CD14-positive monocyte (primary cell): ENCODE measurements around the gene SLC36A3. TPM values are rescaled to one million over a fixed set of nuclear protein-coding genes. Genes with fewer than 3 reads are reported as not detected.

Experiments used
- DNase-seq, 3 donors: peaks; one replicate each; pipeline ENCODE4 v3.0.0-alpha.2; 2011 to 2022
- H2AFZ ChIP-seq: 2 replicates; pipeline ENCODE4 v1.6.0; 2012; ENCODE audit warnings: mild to moderate bottlenecking, low read depth, low read length, inconsistent platforms; ENCODE audit not compliant: insufficient read depth, poor library complexity, severe bottlenecking
- H3K27ac ChIP-seq, 2 donors: 1 replicate in 1 of 2; 2 replicates in 1 of 2; pipeline ENCODE4 v1.5.1; 2012 to 2013; ENCODE audit warnings: low read length in 2 of 2, control low read depth in 1 of 2, inconsistent platforms in 1 of 2, low read depth in 1 of 2, mild to moderate bottlenecking in 1 of 2
- H3K27me3 ChIP-seq, 2 donors: one replicate each; pipeline versions ENCODE4 v1.6.0 to v1.6.1; 2011 to 2013; ENCODE audit warnings: low read length in 2 of 2; ENCODE audit not compliant: control insufficient read depth in 2 of 2, insufficient read depth in 2 of 2
- H3K36me3 ChIP-seq, 2 donors: replicated peaks in 1 of 2; 1 replicate in 1 of 2; 2 replicates in 1 of 2; pipeline versions ENCODE4 v1.5.1 to v1.6.1; 2012 to 2013; ENCODE audit warnings: low read length in 2 of 2, control low read depth in 1 of 2, inconsistent platforms in 1 of 2, mild to moderate bottlenecking in 1 of 2; ENCODE audit not compliant: insufficient read depth in 2 of 2, control insufficient read depth in 1 of 2
- H3K4me1 ChIP-seq, 2 donors: 1 replicate in 1 of 2; 2 replicates in 1 of 2; pipeline versions ENCODE4 v1.5.1 to v1.6.1; 2012 to 2013; ENCODE audit warnings: low read length in 2 of 2, control low read depth in 1 of 2, inconsistent platforms in 1 of 2, mild to moderate bottlenecking in 1 of 2, moderate library complexity in 1 of 2; ENCODE audit not compliant: insufficient read depth in 2 of 2, control insufficient read depth in 1 of 2
- H3K4me2 ChIP-seq: replicated peaks from 2 replicates; pipeline ENCODE3; 2012; ENCODE audit warnings: low read length, moderate library complexity, mild to moderate bottlenecking; ENCODE audit not compliant: poor library complexity, severe bottlenecking; ENCODE audit errors: extremely low read depth
- H3K4me3 ChIP-seq, 3 experiments: fragments of 200-600 bp in 1 of 3; sonication (generic) in 1 of 3; replicated peaks in 1 of 3; 1 replicate in 2 of 3; 2 replicates in 1 of 3; pipeline ENCODE4 v1.5.1; 2011 to 2013; ENCODE audit warnings: low read length in 3 of 3, mild to moderate bottlenecking in 3 of 3, control low read depth in 2 of 3, low read depth in 2 of 3, inconsistent platforms in 1 of 3, moderate library complexity in 1 of 3
- H3K79me2 ChIP-seq: 2 replicates; pipeline ENCODE4 v1.6.0; 2012; ENCODE audit warnings: mild to moderate bottlenecking, control low read depth, inconsistent platforms, low read length, moderate library complexity; ENCODE audit not compliant: insufficient read depth
- H3K9ac ChIP-seq: 2 replicates; pipeline ENCODE4 v1.6.0; 2017; ENCODE audit warnings: low read length, mild to moderate bottlenecking; ENCODE audit not compliant: insufficient read depth, poor library complexity, severe bottlenecking
- H3K9me3 ChIP-seq, 2 donors: replicated peaks in 1 of 2; 1 replicate in 1 of 2; 2 replicates in 1 of 2; pipeline versions ENCODE4 v1.5.1 to v1.6.1; 2012 to 2013; ENCODE audit warnings: low read length in 2 of 2, control low read depth in 1 of 2; ENCODE audit not compliant: control insufficient read depth in 1 of 2, insufficient read depth in 1 of 2
- H4K20me1 ChIP-seq: 2 replicates; pipeline ENCODE4 v1.6.0; 2012; ENCODE audit warnings: mild to moderate bottlenecking, low read length, control low read depth, moderate library complexity; ENCODE audit not compliant: insufficient read depth
- H3K27ac Mint-ChIP-seq, 7 donors: one replicate each; pipeline ENCODE4 v1.8.0; 2020; ENCODE audit warnings: mild to moderate bottlenecking in 7 of 7, mixed read lengths in 7 of 7, moderate library complexity in 6 of 7, inconsistent platforms in 2 of 7
- H3K27me3 Mint-ChIP-seq, 3 donors: one replicate each; pipeline ENCODE4 v1.8.0; 2021 to 2022; ENCODE audit warnings: low read depth in 3 of 3, mild to moderate bottlenecking in 3 of 3, mixed read lengths in 3 of 3, moderate library complexity in 3 of 3, inconsistent platforms in 1 of 3
- H3K36me3 Mint-ChIP-seq, 2 donors: one replicate each; pipeline ENCODE4 v1.8.0; 2020; ENCODE audit warnings: mixed read lengths in 2 of 2, inconsistent platforms in 1 of 2, mild to moderate bottlenecking in 1 of 2
- H3K4me1 Mint-ChIP-seq: one replicate; pipeline ENCODE4 v1.8.0; 2020; ENCODE audit warnings: mild to moderate bottlenecking, mixed read lengths
- H3K4me3 Mint-ChIP-seq, 2 donors: one replicate each; pipeline ENCODE4 v1.8.0; 2020; ENCODE audit warnings: mild to moderate bottlenecking in 2 of 2, mixed read lengths in 2 of 2, moderate library complexity in 1 of 2
- H3K9me3 Mint-ChIP-seq, 7 donors: one replicate each; pipeline ENCODE4 v1.8.0; 2020 to 2022; ENCODE audit warnings: mixed read lengths in 7 of 7, mild to moderate bottlenecking in 6 of 7, moderate library complexity in 6 of 7, inconsistent platforms in 2 of 7
- WGBS: methylation state at CpG from one replicate; pipeline ENCODE4 v1.1.5; 2013; ENCODE audit warnings: missing lambda C conversion rate; ENCODE audit not compliant: insufficient coverage; 5-methylcytosine and 5-hydroxymethylcytosine counted together
- intact Hi-C, 2 donors: fragments of 100-400 bp; cut with micrococcal nuclease; formaldehyde crosslinking; loops; one replicate each; pipeline versions ENCODE4 v1.15.0 to v1.15.1; 2023
- polyA plus RNA-seq, 3 donors: library from polyadenylated mRNA; depleted of rRNA in 1 of 3; unstranded in 2 of 3; stranded (reverse) in 1 of 3; fragments of 300-500 nt in 2 of 3; fragments of >200 nt in 1 of 3; fragmentation: Illumina TruSeq in 2 of 3; gene quantifications; 1 replicate in 2 of 3; 2 replicates in 1 of 3; pipeline ENCODE4 v1.2.3, GENCODE V29; 2012 to 2021
- TF ChIP-seq, protein P1 (sequence below): fragments of 200-600 bp; IDR thresholded peaks from one replicate; pipeline ENCODE4 v1.8.0; 2022; ENCODE audit warnings: antibody characterized with exemption, mild to moderate bottlenecking

The SLC36A3 gene
- polyA plus RNA-seq, 3 donors: not detected

DNA sequence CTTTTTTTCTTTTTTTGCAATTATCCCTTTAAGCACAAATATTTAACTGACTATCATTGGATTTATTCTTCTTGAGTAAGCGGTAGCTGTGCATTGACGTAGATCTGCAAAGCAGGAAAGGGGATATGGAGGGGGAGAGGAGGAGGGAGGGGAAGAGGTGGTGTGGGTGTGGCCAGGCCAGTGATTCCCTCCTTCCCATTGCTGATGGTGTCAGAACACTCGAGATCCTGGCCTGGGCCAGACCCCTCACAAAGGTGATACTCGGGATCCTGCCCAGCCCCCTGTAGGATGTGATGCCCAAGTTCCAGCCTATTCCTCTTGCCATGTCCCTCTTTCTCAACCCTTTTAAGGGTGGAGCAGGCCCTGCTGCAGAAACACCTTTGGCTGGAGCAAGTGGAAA lies 9.9 kb downstream of the SLC36A3 start:
- no peak overlapping the region for H2AFZ ChIP-seq
- H3K4me1 Mint-ChIP-seq: peaks cover 23% of the 10 kb centered on the region
- WGBS: 60% methylated on average over 2 of the region's 4 CpGs
- H4K20me1 ChIP-seq: no peaks in the 10 kb centered on the region
- no peaks in the 10 kb centered on the region for H3K27me3 ChIP-seq
- no peak overlapping the region for H3K27ac Mint-ChIP-seq
- H3K27ac ChIP-seq: no peak overlapping the region
- peaks cover 10 to 12% of the 10 kb centered on the region in 2 donors for H3K9me3 ChIP-seq
- H3K79me2 ChIP-seq: no peaks in the 10 kb centered on the region
- intact Hi-C loops: no loop called here
- H3K36me3 ChIP-seq: no peaks in the 10 kb centered on the region
- H3K9me3 Mint-ChIP-seq: peaks cover 4 to 16% (median 11%) of the 10 kb centered on the region in 7 donors
- DNase-seq: no peak
- TF ChIP-seq, protein P1, sequence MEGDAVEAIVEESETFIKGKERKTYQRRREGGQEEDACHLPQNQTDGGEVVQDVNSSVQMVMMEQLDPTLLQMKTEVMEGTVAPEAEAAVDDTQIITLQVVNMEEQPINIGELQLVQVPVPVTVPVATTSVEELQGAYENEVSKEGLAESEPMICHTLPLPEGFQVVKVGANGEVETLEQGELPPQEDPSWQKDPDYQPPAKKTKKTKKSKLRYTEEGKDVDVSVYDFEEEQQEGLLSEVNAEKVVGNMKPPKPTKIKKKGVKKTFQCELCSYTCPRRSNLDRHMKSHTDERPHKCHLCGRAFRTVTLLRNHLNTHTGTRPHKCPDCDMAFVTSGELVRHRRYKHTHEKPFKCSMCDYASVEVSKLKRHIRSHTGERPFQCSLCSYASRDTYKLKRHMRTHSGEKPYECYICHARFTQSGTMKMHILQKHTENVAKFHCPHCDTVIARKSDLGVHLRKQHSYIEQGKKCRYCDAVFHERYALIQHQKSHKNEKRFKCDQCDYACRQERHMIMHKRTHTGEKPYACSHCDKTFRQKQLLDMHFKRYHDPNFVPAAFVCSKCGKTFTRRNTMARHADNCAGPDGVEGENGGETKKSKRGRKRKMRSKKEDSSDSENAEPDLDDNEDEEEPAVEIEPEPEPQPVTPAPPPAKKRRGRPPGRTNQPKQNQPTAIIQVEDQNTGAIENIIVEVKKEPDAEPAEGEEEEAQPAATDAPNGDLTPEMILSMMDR: no peak
- H3K4me1 ChIP-seq: peaks cover 17 to 21% of the 10 kb centered on the region in 2 donors
- no peak overlapping the region for H3K4me3 Mint-ChIP-seq
- H3K4me3 ChIP-seq: no peak overlapping the region
- H3K36me3 Mint-ChIP-seq: peaks cover 0 to 3% of the 10 kb centered on the region in 2 donors
- H3K27me3 Mint-ChIP-seq: peaks cover 2 to 5% (median 2%) of the 10 kb centered on the region in 3 donors
- no peak overlapping the region for H3K9ac ChIP-seq
- no peak overlapping the region for H3K4me2 ChIP-seq

DNA sequence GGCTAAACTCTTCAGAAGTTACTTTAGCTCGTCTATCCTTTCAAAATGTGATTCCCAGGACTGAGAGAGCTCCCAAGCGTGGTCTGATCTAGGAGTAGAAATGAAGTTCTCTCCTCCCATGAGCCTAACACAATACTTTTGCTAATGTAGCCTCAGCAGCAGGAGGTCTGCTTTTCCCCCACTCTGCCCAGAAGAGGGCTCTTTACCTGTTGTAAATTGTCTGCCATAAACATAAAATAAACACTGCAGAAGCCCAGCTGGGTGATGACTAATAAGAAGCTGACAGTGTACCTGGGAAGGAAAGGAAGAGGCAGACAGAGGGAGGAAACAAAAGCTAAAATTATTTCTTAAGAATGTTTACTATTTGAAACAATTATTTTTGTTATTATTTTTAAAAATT lies 15.4 kb downstream of the SLC36A3 start:
- TF ChIP-seq, protein P1: no peak
- no peaks in the 10 kb centered on the region for H3K36me3 ChIP-seq
- no peaks in the 10 kb centered on the region for H3K79me2 ChIP-seq
- no peaks in the 10 kb centered on the region for H4K20me1 ChIP-seq
- H3K27me3 ChIP-seq: no peaks in the 10 kb centered on the region
- Mint-ChIP-seq H3K27ac (no peak overlapping the region), H3K27me3 (peaks cover under 1 to 12% (median 3%) of the 10 kb centered on the region in 3 donors), H3K4me3 (no peak overlapping the region), H3K4me1 (no peaks in the 10 kb centered on the region), H3K36me3 (peaks cover 0 to 3% of the 10 kb centered on the region in 2 donors), H3K9me3 (peaks cover 4 to 16% (median 11%) of the 10 kb centered on the region in 7 donors)
- no peak overlapping the region for H3K27ac ChIP-seq
- H2AFZ ChIP-seq: no peak overlapping the region
- WGBS: no CpG with 5 or more reads among the region's 2 CpGs
- H3K4me3 ChIP-seq: no peak overlapping the region
- no peak for DNase-seq
- H3K4me1 ChIP-seq: no peaks in the 10 kb centered on the region
- no peak overlapping the region for H3K4me2 ChIP-seq
- H3K9ac ChIP-seq: no peak overlapping the region
- H3K9me3 ChIP-seq: peaks cover 10 to 12% of the 10 kb centered on the region in 2 donors
- intact Hi-C loops: no loop called here
